Upper lobe of left lung (tissue), 6 donors: ENCODE results near the gene TENM3. TPM values are rescaled to one million over a fixed set of nuclear protein-coding genes. Genes with fewer than 3 reads are reported as not detected.

ENCODE experiments used
- ATAC-seq, 2 donors: fragments of 200-7000 bp; cut with Tn5 transposase; one replicate each; pipeline ENCODE4 v1.9.1; 2022; ENCODE audit warnings: mild to moderate bottlenecking in 2 of 2, moderate library complexity in 2 of 2; ENCODE audit not compliant: low FRiP score in 2 of 2
- DNase-seq, 2 donors: peaks; one replicate each; pipeline ENCODE4 v3.0.0-alpha.2; 2019 to 2020
- H3K27ac ChIP-seq, 4 donors: fragments of 200-600 bp; sonication (generic); one replicate each; pipeline ENCODE4 v1.5.1; 2016 to 2019
- H3K27me3 ChIP-seq, 4 donors: fragments of 200-600 bp; sonication (generic); one replicate each; pipeline ENCODE4 v1.5.1; 2017 to 2019
- H3K36me3 ChIP-seq, 4 donors: fragments of 200-600 bp; sonication (generic); one replicate each; pipeline ENCODE4 v1.5.1; 2016 to 2019
- H3K4me1 ChIP-seq, 4 donors: fragments of 200-600 bp; sonication (generic); one replicate each; pipeline ENCODE4 v1.5.1; 2018 to 2019
- H3K4me3 ChIP-seq, 4 donors: fragments of 200-600 bp; sonication (generic); one replicate each; pipeline ENCODE4 v1.5.1; 2017 to 2019; ENCODE audit warnings: mild to moderate bottlenecking in 2 of 4, moderate library complexity in 1 of 4
- H3K9me3 ChIP-seq, 4 donors: fragments of 200-600 bp; sonication (generic); one replicate each; pipeline ENCODE4 v1.5.1; 2018 to 2019
- CTCF ChIP-seq, 6 experiments: fragments of 450-650 bp in 4 of 6; fragments of 200-600 bp in 2 of 6; sonication (generic) in 2 of 6; IDR thresholded peaks; one replicate each; pipeline ENCODE4 v1.5.1; 2016 to 2019; ENCODE audit warnings: antibody characterized with exemption in 6 of 6
- EP300 ChIP-seq, 4 donors: sonication (generic); formaldehyde crosslinking; IDR thresholded peaks; one replicate each; pipeline ENCODE4 v1.5.1; 2017; ENCODE audit warnings: antibody characterized with exemption in 4 of 4, control low read depth in 2 of 4
- POLR2A ChIP-seq, 4 donors: fragments of 450-650 bp; IDR thresholded peaks; one replicate each; pipeline ENCODE4 v1.5.1; 2016 to 2017; ENCODE audit warnings: antibody characterized with exemption in 4 of 4, mild to moderate bottlenecking in 2 of 4
- POLR2AphosphoS5 ChIP-seq, 2 donors: sonication (generic); formaldehyde crosslinking; IDR thresholded peaks; one replicate each; pipeline ENCODE4 v1.5.1; 2017; ENCODE audit warnings: antibody characterized with exemption in 2 of 2
- WGBS, 2 donors: methylation state at CpG; one replicate each; pipeline ENCODE4 v1.1.5; 2017 to 2018; 5-methylcytosine and 5-hydroxymethylcytosine counted together
- total RNA-seq, 6 donors: library from RNA; depleted of rRNA in 4 of 6; stranded (reverse); fragments of >200 nt in 4 of 6; gene quantifications; one replicate each; pipeline versions ENCODE4 v1.1.0 to v1.2.1, GENCODE V29; 2016 to 2021
- donor health status: DM: no; HTN: no; CAD: no; lungs with moderate emphysema.
- donor health status: DM: no; HTN: yes; CAD: no; lungs with severe emphysema.

TENM3 gene
- total RNA-seq, 6 donors from 2014 or later: 0.33 to 7.1 (median 1.1) TPM

GRCh38 chr4:182261651-182262223 lies 18.5 kb downstream of the TENM3 start:
- DNase-seq (no peak), ATAC-seq (no peak)
- no peaks in the 10 kb centered on the region for H3K27me3 ChIP-seq
- H3K36me3 ChIP-seq: no peaks in the 10 kb centered on the region
- no peak overlapping the region for H3K27ac ChIP-seq
- H3K4me1 ChIP-seq: no peaks in the 10 kb centered on the region
- H3K4me3 ChIP-seq: no peak overlapping the region
- TF ChIP-seq CTCF (IDR thresholded peaks at IDR 0.05): no peak
- no peak for TF ChIP-seq POLR2A (IDR thresholded peaks at IDR 0.05)
- no peak for TF ChIP-seq POLR2AphosphoS5 (IDR thresholded peaks at IDR 0.05)
- TF ChIP-seq EP300 (IDR thresholded peaks at IDR 0.05): no peak
- WGBS, 2 donors: 85 to 86% methylated on average over 8 of the region's 8 CpGs
- no peaks in the 10 kb centered on the region for H3K9me3 ChIP-seq

- 76 to 80% methylated on average over 10 of the region's 10 CpGs for WGBS, 2 donors
- Histone ChIP-seq H3K4me1 (no peaks in the 10 kb centered on the region), H3K27ac (no peak overlapping the region), H3K9me3 (no peaks in the 10 kb centered on the region), H3K36me3 (no peaks in the 10 kb centered on the region), H3K27me3 (no peaks in the 10 kb centered on the region), H3K4me3 (no peak overlapping the region)
- TF ChIP-seq CTCF (IDR thresholded peaks at IDR 0.05) (no peak), POLR2A (IDR thresholded peaks at IDR 0.05) (no peak), EP300 (IDR thresholded peaks at IDR 0.05) (no peak), POLR2AphosphoS5 (IDR thresholded peaks at IDR 0.05) (no peak)
- ATAC-seq (no peak), DNase-seq (no peak)
These were observed 20.4 kb downstream of the TENM3 start for GRCh38 chr4:182263562-182263961.

GRCh38 chr4:182264139-182264752 lies 21.0 kb downstream of the TENM3 start:
- H3K4me1 ChIP-seq: no peaks in the 10 kb centered on the region
- H3K9me3 ChIP-seq: no peaks in the 10 kb centered on the region
- H3K36me3 ChIP-seq: no peaks in the 10 kb centered on the region
- no peaks in the 10 kb centered on the region for H3K27me3 ChIP-seq
- no peak overlapping the region for H3K27ac ChIP-seq
- 52 to 74% methylated on average over 13 of the region's 13 CpGs for WGBS, 2 donors
- ATAC-seq (no peak), DNase-seq (no peak)
- no peak overlapping the region for H3K4me3 ChIP-seq
- no peak for TF ChIP-seq EP300 (IDR thresholded peaks at IDR 0.05)
- TF ChIP-seq POLR2AphosphoS5 (IDR thresholded peaks at IDR 0.05): no peak
- no peak for TF ChIP-seq CTCF (IDR thresholded peaks at IDR 0.05)
- TF ChIP-seq POLR2A (IDR thresholded peaks at IDR 0.05): no peak

- ATAC-seq (no peak), DNase-seq (no peak)
- Histone ChIP-seq H3K27ac (no peak overlapping the region), H3K9me3 (no peaks in the 10 kb centered on the region), H3K4me3 (no peak overlapping the region), H3K27me3 (no peaks in the 10 kb centered on the region), H3K4me1 (no peaks in the 10 kb centered on the region), H3K36me3 (no peaks in the 10 kb centered on the region)
- WGBS, 2 donors: 57 to 61% methylated on average over 3 of the region's 3 CpGs
- TF ChIP-seq EP300 (IDR thresholded peaks at IDR 0.05) (no peak), POLR2AphosphoS5 (IDR thresholded peaks at IDR 0.05) (no peak), CTCF (IDR thresholded peaks at IDR 0.05) (no peak), POLR2A (IDR thresholded peaks at IDR 0.05) (no peak)
These were observed 22.7 kb downstream of the TENM3 start for GRCh38 chr4:182265881-182266280.

- H3K4me1 ChIP-seq: no peaks in the 10 kb centered on the region
- H3K36me3 ChIP-seq: no peaks in the 10 kb centered on the region
- no peaks in the 10 kb centered on the region for H3K9me3 ChIP-seq
- ATAC-seq (no peak), DNase-seq (no peak)
- no peak overlapping the region for H3K4me3 ChIP-seq
- no peaks in the 10 kb centered on the region for H3K27me3 ChIP-seq
- no peak overlapping the region for H3K27ac ChIP-seq
- TF ChIP-seq POLR2A (IDR thresholded peaks at IDR 0.05) (no peak), CTCF (IDR thresholded peaks at IDR 0.05) (no peak)
These were observed 23.8 kb downstream of the TENM3 start for GRCh38 chr4:182267048-182267447.
